GM23338 (cell line): ENCODE data around the gene GRIK1. TPM values are rescaled to one million over a fixed set of nuclear protein-coding genes. Genes with fewer than 3 reads are reported as not detected.

ENCODE experiments used
- ATAC-seq: fragments of 200-7000 bp; cut with Tn5 transposase; 3 replicates; pipeline ENCODE4 v1.9.1; 2020
- DNase-seq: peaks from one replicate; pipeline ENCODE4 v3.0.0-alpha.2; 2015; ENCODE audit warnings: low spot score
- H2AFZ ChIP-seq: fragments of 200-600 bp; sonication (generic); 2 replicates; pipeline ENCODE4 v1.8.0; 2016; ENCODE audit warnings: antibody characterized with exemption, mild to moderate bottlenecking, moderate library complexity
- H3F3A ChIP-seq: fragments of 200-600 bp; sonication (generic); replicated peaks from 2 replicates; pipeline ENCODE4 v1.8.0; 2017; ENCODE audit warnings: antibody characterized with exemption, mixed run types, low read depth
- H3K27ac ChIP-seq: fragments of 200-600 bp; sonication (generic); 2 replicates; pipeline ENCODE4 v1.6.1; 2016; ENCODE audit warnings: low read depth
- H3K27me3 ChIP-seq: fragments of 200-600 bp; sonication (generic); 2 replicates; pipeline ENCODE4 v1.8.0; 2016; ENCODE audit warnings: mild to moderate bottlenecking, mixed run types, moderate library complexity; ENCODE audit not compliant: insufficient read depth
- H3K36me3 ChIP-seq: fragments of 200-600 bp; sonication (generic); 2 replicates; pipeline ENCODE4 v1.8.0; 2016; ENCODE audit warnings: mild to moderate bottlenecking; ENCODE audit not compliant: insufficient read depth
- H3K4me1 ChIP-seq: fragments of 200-600 bp; sonication (generic); 2 replicates; pipeline ENCODE4 v1.8.0; 2016; ENCODE audit warnings: mild to moderate bottlenecking, moderate library complexity; ENCODE audit not compliant: insufficient read depth
- H3K4me2 ChIP-seq: fragments of 200-600 bp; sonication (generic); 2 replicates; pipeline ENCODE4 v1.7.1; 2017; ENCODE audit warnings: mixed run types
- H3K4me3 ChIP-seq: fragments of 200-600 bp; sonication (generic); 2 replicates; pipeline ENCODE4 v1.6.1; 2016; ENCODE audit warnings: mixed run types
- H3K79me2 ChIP-seq: fragments of 200-600 bp; sonication (generic); replicated peaks from 2 replicates; pipeline ENCODE4 v1.8.0; 2017; ENCODE audit warnings: mild to moderate bottlenecking; ENCODE audit not compliant: insufficient read depth
- H3K9me2 ChIP-seq: fragments of 200-600 bp; sonication (generic); 2 replicates; pipeline ENCODE4 v1.8.0; 2017; ENCODE audit not compliant: insufficient read depth
- H4K20me1 ChIP-seq: fragments of 200-600 bp; sonication (generic); replicated peaks from 2 replicates; pipeline ENCODE4 v1.8.0; 2017; ENCODE audit warnings: mild to moderate bottlenecking; ENCODE audit not compliant: insufficient read depth
- H3K27ac Mint-ChIP-seq: 2 replicates; pipeline ENCODE4 v1.8.0; 2020; ENCODE audit warnings: inconsistent platforms, mild to moderate bottlenecking, moderate library complexity, mixed read lengths
- H3K27me3 Mint-ChIP-seq: 3 replicates; pipeline ENCODE4 v1.8.0; 2022; ENCODE audit warnings: low read depth, mild to moderate bottlenecking, moderate library complexity, mixed read lengths, inconsistent platforms; ENCODE audit not compliant: insufficient read depth, poor library complexity
- H3K36me3 Mint-ChIP-seq: 3 replicates; pipeline ENCODE4 v1.8.0; 2021; ENCODE audit warnings: low read depth, mild to moderate bottlenecking, inconsistent platforms, moderate library complexity, mixed read lengths
- H3K4me1 Mint-ChIP-seq: 3 replicates; pipeline ENCODE4 v1.8.0; 2020; ENCODE audit warnings: mild to moderate bottlenecking, inconsistent platforms, mixed read lengths
- H3K4me3 Mint-ChIP-seq: 3 replicates; pipeline ENCODE4 v1.8.0; 2021; ENCODE audit warnings: moderate library complexity, mild to moderate bottlenecking, inconsistent platforms, mixed read lengths
- H3K9me3 Mint-ChIP-seq: 3 replicates; pipeline ENCODE4 v1.8.0; 2020; ENCODE audit warnings: moderate library complexity, mild to moderate bottlenecking, inconsistent platforms, mixed read lengths
- CREB1 ChIP-seq: fragments of 250-450 bp; sonication (Bioruptor Pico); IDR thresholded peaks from 2 replicates; pipeline ENCODE4 v1.5.0; 2020; ENCODE audit warnings: low read depth, mild to moderate bottlenecking, moderate library complexity
- EZH2 ChIP-seq: fragments of 200-600 bp; sonication (generic); IDR thresholded peaks from one replicate; pipeline ENCODE4 v1.8.0; 2017; ENCODE audit warnings: antibody characterized with exemption, mild to moderate bottlenecking, low read depth; ENCODE audit not compliant: unreplicated experiment
- EZH2phosphoT487 ChIP-seq: fragments of 200-600 bp; sonication (generic); IDR thresholded peaks from one replicate; pipeline ENCODE4 v1.8.1; 2018; ENCODE audit warnings: antibody characterized with exemption; ENCODE audit not compliant: unreplicated experiment
- JUNB ChIP-seq: IDR thresholded peaks from one replicate; pipeline ENCODE4 v1.6.1; 2016; ENCODE audit warnings: antibody characterized with exemption; ENCODE audit not compliant: unreplicated experiment
- NANOG ChIP-seq: IDR thresholded peaks from 2 replicates; pipeline ENCODE4 v1.6.1; 2016; ENCODE audit warnings: antibody characterized with exemption, borderline replicate concordance
- POLR2AphosphoS5 ChIP-seq: IDR thresholded peaks from 2 replicates; pipeline ENCODE4 v1.6.1; 2016; ENCODE audit warnings: antibody characterized with exemption, low read depth
- STAT1 ChIP-seq: IDR thresholded peaks from one replicate; pipeline ENCODE4 v1.6.1; 2016; ENCODE audit warnings: antibody characterized with exemption; ENCODE audit not compliant: unreplicated experiment
- ZNF114 ChIP-seq: fragments of 250-450 bp; sonication (Bioruptor Pico); IDR thresholded peaks from 2 replicates; pipeline ENCODE4 v1.5.0; 2020; ENCODE audit warnings: mild to moderate bottlenecking, moderate library complexity
- polyA plus RNA-seq: library from polyadenylated mRNA; unstranded; fragments of >200 nt; fragmentation: Nextera tagmentation; extraction: Ambion mirVana; gene quantifications from 2 replicates; pipeline ENCODE4 v1.2.1, GENCODE V29; 2016
- total RNA-seq: library from RNA; depleted of rRNA; stranded (reverse); fragments of >200 nt; shearing (Covaris generic); gene quantifications from 2 replicates; pipeline ENCODE4 v1.2.3, GENCODE V29; 2014
- TF ChIP-seq, protein P1 (sequence below): IDR thresholded peaks from one replicate; pipeline ENCODE4 v1.6.1; 2018; ENCODE audit warnings: antibody characterized with exemption; ENCODE audit not compliant: unreplicated experiment
- TF ChIP-seq, protein P2 (sequence below), 2 experiments: fragments of 200-600 bp in 1 of 2; sonication (generic) in 1 of 2; conservative IDR thresholded peaks; 2 replicates each; pipeline versions ENCODE4 v1.5.1 to v1.6.1; 2016 to 2017; ENCODE audit warnings: antibody characterized with exemption in 2 of 2, low read depth in 2 of 2, mild to moderate bottlenecking in 2 of 2, moderate library complexity in 1 of 2
- TF ChIP-seq, protein P3 (sequence below): fragments of 250-450 bp; sonication (Bioruptor Pico); IDR thresholded peaks from 2 replicates; pipeline ENCODE4 v1.5.0; 2020; ENCODE audit warnings: mild to moderate bottlenecking, moderate library complexity

Gene GRIK1
- total and polyA plus RNA-seq, 2 experiments from 2014 or later, result 0.18 to 0.42 TPM

GRCh38 chr21:29521872-29522271, 417.9 kb downstream of the GRIK1 start:
- Histone ChIP-seq H2AFZ (no peak overlapping the region), H3K4me3 (no peak overlapping the region), H3K36me3 (no peaks in the 10 kb centered on the region), H3K4me1 (no peaks in the 10 kb centered on the region), H3K27ac (no peak overlapping the region), H3K9me2 (0 out of 2 replicates have a peak, but pooled peaks cover 4% of the 10 kb centered on the region), H3F3A (no peaks in the 10 kb centered on the region), H3K79me2 (no peaks in the 10 kb centered on the region), H3K4me2 (no peak overlapping the region), H4K20me1 (no peaks in the 10 kb centered on the region), H3K27me3 (no peaks in the 10 kb centered on the region)
- no peaks in the 10 kb centered on the region for H3K27me3 Mint-ChIP-seq
- TF ChIP-seq CREB1 (CRISPR knock-in tag) (no peak), EZH2 (no peak), EZH2phosphoT487 (no peak), NANOG (no peak), ZNF114 (CRISPR knock-in tag) (no peak)
- TF ChIP-seq, protein P1, sequence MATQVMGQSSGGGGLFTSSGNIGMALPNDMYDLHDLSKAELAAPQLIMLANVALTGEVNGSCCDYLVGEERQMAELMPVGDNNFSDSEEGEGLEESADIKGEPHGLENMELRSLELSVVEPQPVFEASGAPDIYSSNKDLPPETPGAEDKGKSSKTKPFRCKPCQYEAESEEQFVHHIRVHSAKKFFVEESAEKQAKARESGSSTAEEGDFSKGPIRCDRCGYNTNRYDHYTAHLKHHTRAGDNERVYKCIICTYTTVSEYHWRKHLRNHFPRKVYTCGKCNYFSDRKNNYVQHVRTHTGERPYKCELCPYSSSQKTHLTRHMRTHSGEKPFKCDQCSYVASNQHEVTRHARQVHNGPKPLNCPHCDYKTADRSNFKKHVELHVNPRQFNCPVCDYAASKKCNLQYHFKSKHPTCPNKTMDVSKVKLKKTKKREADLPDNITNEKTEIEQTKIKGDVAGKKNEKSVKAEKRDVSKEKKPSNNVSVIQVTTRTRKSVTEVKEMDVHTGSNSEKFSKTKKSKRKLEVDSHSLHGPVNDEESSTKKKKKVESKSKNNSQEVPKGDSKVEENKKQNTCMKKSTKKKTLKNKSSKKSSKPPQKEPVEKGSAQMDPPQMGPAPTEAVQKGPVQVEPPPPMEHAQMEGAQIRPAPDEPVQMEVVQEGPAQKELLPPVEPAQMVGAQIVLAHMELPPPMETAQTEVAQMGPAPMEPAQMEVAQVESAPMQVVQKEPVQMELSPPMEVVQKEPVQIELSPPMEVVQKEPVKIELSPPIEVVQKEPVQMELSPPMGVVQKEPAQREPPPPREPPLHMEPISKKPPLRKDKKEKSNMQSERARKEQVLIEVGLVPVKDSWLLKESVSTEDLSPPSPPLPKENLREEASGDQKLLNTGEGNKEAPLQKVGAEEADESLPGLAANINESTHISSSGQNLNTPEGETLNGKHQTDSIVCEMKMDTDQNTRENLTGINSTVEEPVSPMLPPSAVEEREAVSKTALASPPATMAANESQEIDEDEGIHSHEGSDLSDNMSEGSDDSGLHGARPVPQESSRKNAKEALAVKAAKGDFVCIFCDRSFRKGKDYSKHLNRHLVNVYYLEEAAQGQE, result no peak
- H3K4me3 Mint-ChIP-seq, result no peak overlapping the region
- ATAC-seq (no peak), DNase-seq (no peak)
- no peaks in the 10 kb centered on the region for H3K4me1 Mint-ChIP-seq
- peaks cover 15% of the 10 kb centered on the region for H3K36me3 Mint-ChIP-seq
- peaks cover 15% of the 10 kb centered on the region for H3K9me3 Mint-ChIP-seq
- H3K27ac Mint-ChIP-seq, result no peak overlapping the region

DNA sequence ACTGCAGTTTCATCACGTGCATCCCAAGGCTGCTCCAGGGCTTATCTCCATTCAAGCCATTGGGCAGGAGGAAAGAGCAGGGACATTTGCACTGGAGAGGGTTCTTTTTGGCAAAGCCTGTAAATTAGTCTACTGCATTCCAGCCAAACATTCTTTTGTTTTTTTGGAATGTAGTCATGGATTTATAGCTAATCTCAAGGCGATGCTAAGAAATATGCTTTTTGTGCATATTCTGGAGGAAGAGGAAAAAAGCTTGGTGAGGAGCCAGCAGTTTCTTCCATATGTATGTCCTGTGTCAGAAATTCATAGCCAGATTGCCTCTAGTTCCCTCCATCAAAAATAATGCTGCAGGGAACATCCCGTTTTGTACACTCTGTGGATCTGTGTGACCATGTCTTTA, 419.6 kb downstream of the GRIK1 start:
- no peak overlapping the region for H3K27ac Mint-ChIP-seq
- H3K4me2 ChIP-seq, result no peak overlapping the region
- TF ChIP-seq EZH2phosphoT487 (no peak), JUNB (no peak), STAT1 (no peak), POLR2AphosphoS5 (no peak), ZNF114 (CRISPR knock-in tag) (no peak), NANOG (no peak), EZH2 (no peak)
- TF ChIP-seq, protein P2, sequence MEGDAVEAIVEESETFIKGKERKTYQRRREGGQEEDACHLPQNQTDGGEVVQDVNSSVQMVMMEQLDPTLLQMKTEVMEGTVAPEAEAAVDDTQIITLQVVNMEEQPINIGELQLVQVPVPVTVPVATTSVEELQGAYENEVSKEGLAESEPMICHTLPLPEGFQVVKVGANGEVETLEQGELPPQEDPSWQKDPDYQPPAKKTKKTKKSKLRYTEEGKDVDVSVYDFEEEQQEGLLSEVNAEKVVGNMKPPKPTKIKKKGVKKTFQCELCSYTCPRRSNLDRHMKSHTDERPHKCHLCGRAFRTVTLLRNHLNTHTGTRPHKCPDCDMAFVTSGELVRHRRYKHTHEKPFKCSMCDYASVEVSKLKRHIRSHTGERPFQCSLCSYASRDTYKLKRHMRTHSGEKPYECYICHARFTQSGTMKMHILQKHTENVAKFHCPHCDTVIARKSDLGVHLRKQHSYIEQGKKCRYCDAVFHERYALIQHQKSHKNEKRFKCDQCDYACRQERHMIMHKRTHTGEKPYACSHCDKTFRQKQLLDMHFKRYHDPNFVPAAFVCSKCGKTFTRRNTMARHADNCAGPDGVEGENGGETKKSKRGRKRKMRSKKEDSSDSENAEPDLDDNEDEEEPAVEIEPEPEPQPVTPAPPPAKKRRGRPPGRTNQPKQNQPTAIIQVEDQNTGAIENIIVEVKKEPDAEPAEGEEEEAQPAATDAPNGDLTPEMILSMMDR (conservative IDR thresholded peaks at IDR 0.05; ENCODE audit: low read depth in 2 of 2), result no peak
- TF ChIP-seq, protein P3, sequence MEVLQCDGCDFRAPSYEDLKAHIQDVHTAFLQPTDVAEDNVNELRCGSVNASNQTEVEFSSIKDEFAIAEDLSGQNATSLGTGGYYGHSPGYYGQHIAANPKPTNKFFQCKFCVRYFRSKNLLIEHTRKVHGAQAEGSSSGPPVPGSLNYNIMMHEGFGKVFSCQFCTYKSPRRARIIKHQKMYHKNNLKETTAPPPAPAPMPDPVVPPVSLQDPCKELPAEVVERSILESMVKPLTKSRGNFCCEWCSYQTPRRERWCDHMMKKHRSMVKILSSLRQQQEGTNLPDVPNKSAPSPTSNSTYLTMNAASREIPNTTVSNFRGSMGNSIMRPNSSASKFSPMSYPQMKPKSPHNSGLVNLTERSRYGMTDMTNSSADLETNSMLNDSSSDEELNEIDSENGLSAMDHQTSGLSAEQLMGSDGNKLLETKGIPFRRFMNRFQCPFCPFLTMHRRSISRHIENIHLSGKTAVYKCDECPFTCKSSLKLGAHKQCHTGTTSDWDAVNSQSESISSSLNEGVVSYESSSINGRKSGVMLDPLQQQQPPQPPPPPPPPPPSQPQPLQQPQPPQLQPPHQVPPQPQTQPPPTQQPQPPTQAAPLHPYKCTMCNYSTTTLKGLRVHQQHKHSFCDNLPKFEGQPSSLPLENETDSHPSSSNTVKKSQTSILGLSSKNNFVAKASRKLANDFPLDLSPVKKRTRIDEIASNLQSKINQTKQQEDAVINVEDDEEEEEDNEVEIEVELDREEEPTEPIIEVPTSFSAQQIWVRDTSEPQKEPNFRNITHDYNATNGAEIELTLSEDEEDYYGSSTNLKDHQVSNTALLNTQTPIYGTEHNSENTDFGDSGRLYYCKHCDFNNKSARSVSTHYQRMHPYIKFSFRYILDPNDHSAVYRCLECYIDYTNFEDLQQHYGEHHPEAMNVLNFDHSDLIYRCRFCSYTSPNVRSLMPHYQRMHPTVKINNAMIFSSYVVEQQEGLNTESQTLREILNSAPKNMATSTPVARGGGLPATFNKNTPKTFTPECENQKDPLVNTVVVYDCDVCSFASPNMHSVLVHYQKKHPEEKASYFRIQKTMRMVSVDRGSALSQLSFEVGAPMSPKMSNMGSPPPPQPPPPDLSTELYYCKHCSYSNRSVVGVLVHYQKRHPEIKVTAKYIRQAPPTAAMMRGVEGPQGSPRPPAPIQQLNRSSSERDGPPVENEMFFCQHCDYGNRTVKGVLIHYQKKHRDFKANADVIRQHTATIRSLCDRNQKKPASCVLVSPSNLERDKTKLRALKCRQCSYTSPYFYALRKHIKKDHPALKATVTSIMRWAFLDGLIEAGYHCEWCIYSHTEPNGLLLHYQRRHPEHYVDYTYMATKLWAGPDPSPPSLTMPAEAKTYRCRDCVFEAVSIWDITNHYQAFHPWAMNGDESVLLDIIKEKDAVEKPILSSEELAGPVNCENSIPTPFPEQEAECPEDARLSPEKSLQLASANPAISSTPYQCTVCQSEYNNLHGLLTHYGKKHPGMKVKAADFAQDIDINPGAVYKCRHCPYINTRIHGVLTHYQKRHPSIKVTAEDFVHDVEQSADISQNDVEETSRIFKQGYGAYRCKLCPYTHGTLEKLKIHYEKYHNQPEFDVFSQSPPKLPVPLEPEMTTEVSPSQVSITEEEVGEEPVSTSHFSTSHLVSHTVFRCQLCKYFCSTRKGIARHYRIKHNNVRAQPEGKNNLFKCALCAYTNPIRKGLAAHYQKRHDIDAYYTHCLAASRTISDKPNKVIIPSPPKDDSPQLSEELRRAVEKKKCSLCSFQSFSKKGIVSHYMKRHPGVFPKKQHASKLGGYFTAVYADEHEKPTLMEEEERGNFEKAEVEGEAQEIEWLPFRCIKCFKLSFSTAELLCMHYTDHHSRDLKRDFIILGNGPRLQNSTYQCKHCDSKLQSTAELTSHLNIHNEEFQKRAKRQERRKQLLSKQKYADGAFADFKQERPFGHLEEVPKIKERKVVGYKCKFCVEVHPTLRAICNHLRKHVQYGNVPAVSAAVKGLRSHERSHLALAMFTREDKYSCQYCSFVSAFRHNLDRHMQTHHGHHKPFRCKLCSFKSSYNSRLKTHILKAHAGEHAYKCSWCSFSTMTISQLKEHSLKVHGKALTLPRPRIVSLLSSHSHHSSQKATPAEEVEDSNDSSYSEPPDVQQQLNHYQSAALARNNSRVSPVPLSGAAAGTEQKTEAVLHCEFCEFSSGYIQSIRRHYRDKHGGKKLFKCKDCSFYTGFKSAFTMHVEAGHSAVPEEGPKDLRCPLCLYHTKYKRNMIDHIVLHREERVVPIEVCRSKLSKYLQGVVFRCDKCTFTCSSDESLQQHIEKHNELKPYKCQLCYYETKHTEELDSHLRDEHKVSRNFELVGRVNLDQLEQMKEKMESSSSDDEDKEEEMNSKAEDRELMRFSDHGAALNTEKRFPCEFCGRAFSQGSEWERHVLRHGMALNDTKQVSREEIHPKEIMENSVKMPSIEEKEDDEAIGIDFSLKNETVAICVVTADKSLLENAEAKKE (CRISPR knock-in tag), result no peak

More for the DNA sequence above, 419.6 kb downstream of the GRIK1 start:
- ATAC-seq (no peak), DNase-seq (no peak)
- Histone ChIP-seq H3K9me2 (0 out of 2 replicates have a peak, but pooled peaks cover 11% of the 10 kb centered on the region), H4K20me1 (no peaks in the 10 kb centered on the region), H3K36me3 (no peaks in the 10 kb centered on the region), H3K27me3 (no peaks in the 10 kb centered on the region), H3F3A (no peaks in the 10 kb centered on the region), H2AFZ (no peak overlapping the region), H3K79me2 (no peaks in the 10 kb centered on the region), H3K4me3 (no peak overlapping the region), H3K4me1 (no peaks in the 10 kb centered on the region), H3K27ac (no peak overlapping the region)
- Mint-ChIP-seq H3K4me1 (no peaks in the 10 kb centered on the region), H3K4me3 (no peak overlapping the region), H3K36me3 (no peaks in the 10 kb centered on the region; the same call in 2 of the 3 replicates), H3K27me3 (no peaks in the 10 kb centered on the region), H3K9me3 (no peaks in the 10 kb centered on the region; the same call in 1 of the 3 replicates)
